Osteoblast (primary cell): Measurements from ENCODE around the gene ZC3HAV1L. TPM values are rescaled to one million over a fixed set of nuclear protein-coding genes. Genes with fewer than 3 reads are reported as not detected.
"Not testable (repeated sequence)": the region's sequence is repeated elsewhere in the genome, so short reads cannot be mapped to it uniquely, and the experiment has no call there.

Source experiments
- DNase-seq: peaks from one replicate; pipeline ENCODE4 v3.0.0; 2011; ENCODE audit warnings: low spot score, mixed read lengths; ENCODE audit not compliant: insufficient read length; ENCODE audit errors: missing footprints
- H2AFZ ChIP-seq: 2 replicates; pipeline ENCODE4 v1.6.0; 2011; ENCODE audit warnings: mild to moderate bottlenecking, low read length
- H3K27ac ChIP-seq: 2 replicates; pipeline ENCODE4 v1.5.1; 2011; ENCODE audit warnings: mild to moderate bottlenecking, low read depth, low read length, moderate library complexity
- H3K27me3 ChIP-seq: 2 replicates; pipeline ENCODE4 v1.6.0; 2012; ENCODE audit warnings: mild to moderate bottlenecking, control low read depth, inconsistent platforms, low read length, moderate library complexity; ENCODE audit not compliant: insufficient read depth
- H3K36me3 ChIP-seq: 2 replicates; pipeline ENCODE4 v1.5.1; 2011; ENCODE audit warnings: mild to moderate bottlenecking, low read length, control low read depth, moderate library complexity; ENCODE audit not compliant: insufficient read depth
- H3K4me1 ChIP-seq: 2 replicates; pipeline ENCODE4 v1.5.1; 2011; ENCODE audit warnings: mild to moderate bottlenecking, low read length, control low read depth, moderate library complexity; ENCODE audit not compliant: insufficient read depth
- H3K4me2 ChIP-seq: 2 replicates; pipeline ENCODE4 v1.6.0; 2011; ENCODE audit warnings: mild to moderate bottlenecking, low read length; ENCODE audit not compliant: insufficient read depth
- H3K4me3 ChIP-seq: fragments of 200-600 bp; sonication (generic); 3 replicates; pipeline ENCODE4 v1.5.1; 2012; ENCODE audit warnings: mild to moderate bottlenecking, low read length, inconsistent platforms; ENCODE audit not compliant: insufficient read depth
- H3K79me2 ChIP-seq: 2 replicates; pipeline ENCODE4 v1.6.0; 2012; ENCODE audit warnings: mild to moderate bottlenecking, low read length, control low read depth, inconsistent platforms; ENCODE audit not compliant: insufficient read depth
- H3K9me3 ChIP-seq: 2 replicates; pipeline ENCODE4 v1.5.1; 2011; ENCODE audit warnings: low read depth, low read length, control low read depth
- H4K20me1 ChIP-seq: 2 replicates; pipeline ENCODE4 v1.6.0; 2012; ENCODE audit warnings: mild to moderate bottlenecking, low read length, control low read depth; ENCODE audit not compliant: insufficient read depth
- total RNA-seq: library from RNA; depleted of rRNA; stranded (reverse); fragments of >200 nt; gene quantifications from 2 replicates; pipeline ENCODE4 v1.2.3, GENCODE V29; 2012
- TF ChIP-seq, protein P1 (sequence below): IDR thresholded peaks from 2 replicates; pipeline ENCODE4 v1.5.1; 2011; ENCODE audit warnings: mild to moderate bottlenecking, low read depth, low read length, moderate library complexity; ENCODE audit errors: extremely low read depth

ZC3HAV1L gene
- total RNA-seq, 1 donor = 17.4 TPM

DNA sequence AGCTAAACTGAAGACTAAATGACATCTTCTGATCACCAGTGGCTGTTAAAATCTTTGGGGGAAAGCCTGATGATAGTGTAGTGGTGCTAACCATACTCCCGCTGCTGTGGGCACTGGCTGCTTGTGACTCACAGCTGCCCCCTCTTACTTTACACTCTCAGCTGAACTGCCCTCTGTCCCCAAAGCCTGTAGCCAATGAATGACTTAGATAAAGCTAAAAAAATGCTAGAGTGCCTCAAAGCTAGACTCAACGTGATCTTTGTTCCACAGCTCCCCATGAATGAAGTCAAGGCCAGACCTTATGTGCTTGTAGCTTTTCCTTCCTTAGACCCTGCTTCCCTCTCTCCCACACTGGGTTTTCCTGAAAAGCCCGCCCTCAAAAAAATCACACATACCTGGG lies 6.5 kb downstream of the ZC3HAV1L start:
- Histone ChIP-seq H2AFZ (no peak overlapping the region), H3K27me3 (no peaks in the 10 kb centered on the region), H3K4me1 (peaks cover 6% of the 10 kb centered on the region), H4K20me1 (no peaks in the 10 kb centered on the region), H3K9me3 (no peaks in the 10 kb centered on the region), H3K36me3 (peaks cover 59% of the 10 kb centered on the region), H3K79me2 (peaks cover 17% of the 10 kb centered on the region), H3K4me2 (no peak overlapping the region), H3K4me3 (no peak overlapping the region), H3K27ac (no peak overlapping the region)
- TF ChIP-seq, protein P1, sequence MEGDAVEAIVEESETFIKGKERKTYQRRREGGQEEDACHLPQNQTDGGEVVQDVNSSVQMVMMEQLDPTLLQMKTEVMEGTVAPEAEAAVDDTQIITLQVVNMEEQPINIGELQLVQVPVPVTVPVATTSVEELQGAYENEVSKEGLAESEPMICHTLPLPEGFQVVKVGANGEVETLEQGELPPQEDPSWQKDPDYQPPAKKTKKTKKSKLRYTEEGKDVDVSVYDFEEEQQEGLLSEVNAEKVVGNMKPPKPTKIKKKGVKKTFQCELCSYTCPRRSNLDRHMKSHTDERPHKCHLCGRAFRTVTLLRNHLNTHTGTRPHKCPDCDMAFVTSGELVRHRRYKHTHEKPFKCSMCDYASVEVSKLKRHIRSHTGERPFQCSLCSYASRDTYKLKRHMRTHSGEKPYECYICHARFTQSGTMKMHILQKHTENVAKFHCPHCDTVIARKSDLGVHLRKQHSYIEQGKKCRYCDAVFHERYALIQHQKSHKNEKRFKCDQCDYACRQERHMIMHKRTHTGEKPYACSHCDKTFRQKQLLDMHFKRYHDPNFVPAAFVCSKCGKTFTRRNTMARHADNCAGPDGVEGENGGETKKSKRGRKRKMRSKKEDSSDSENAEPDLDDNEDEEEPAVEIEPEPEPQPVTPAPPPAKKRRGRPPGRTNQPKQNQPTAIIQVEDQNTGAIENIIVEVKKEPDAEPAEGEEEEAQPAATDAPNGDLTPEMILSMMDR = no peak
- peak; percentile 45 for DNase-seq

DNA sequence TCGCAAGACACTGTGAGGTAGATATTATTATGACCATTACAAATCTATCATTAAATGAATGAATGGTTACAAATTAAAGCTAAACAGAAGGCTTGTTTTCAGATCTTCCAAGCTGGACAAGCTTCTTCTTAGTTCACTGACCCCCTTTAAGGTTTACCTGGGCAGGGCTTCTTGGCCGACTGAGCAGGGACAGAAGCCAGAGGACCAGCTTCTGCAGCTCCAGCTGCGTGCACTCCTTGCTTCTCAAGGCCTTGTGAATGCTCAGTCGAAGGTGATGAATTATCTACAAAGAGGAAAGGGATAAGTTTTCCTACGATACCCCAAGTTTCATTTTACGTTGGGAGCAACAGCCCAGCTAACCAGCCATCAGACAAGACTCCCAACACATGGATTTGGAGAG lies 9.3 kb downstream of the ZC3HAV1L start:
- no peaks in the 10 kb centered on the region for H3K9me3 ChIP-seq
- no peak for DNase-seq
- H3K4me3 ChIP-seq = no peak overlapping the region
- no peaks in the 10 kb centered on the region for H4K20me1 ChIP-seq
- no peaks in the 10 kb centered on the region for H3K79me2 ChIP-seq
- H3K4me1 ChIP-seq = peaks cover 6% of the 10 kb centered on the region
- H3K27me3 ChIP-seq = no peaks in the 10 kb centered on the region
- no peak overlapping the region for H3K27ac ChIP-seq
- H3K4me2 ChIP-seq = no peak overlapping the region
- H2AFZ ChIP-seq = no peak overlapping the region
- TF ChIP-seq, protein P1 = no peak
- peaks cover 47% of the 10 kb centered on the region for H3K36me3 ChIP-seq

DNA sequence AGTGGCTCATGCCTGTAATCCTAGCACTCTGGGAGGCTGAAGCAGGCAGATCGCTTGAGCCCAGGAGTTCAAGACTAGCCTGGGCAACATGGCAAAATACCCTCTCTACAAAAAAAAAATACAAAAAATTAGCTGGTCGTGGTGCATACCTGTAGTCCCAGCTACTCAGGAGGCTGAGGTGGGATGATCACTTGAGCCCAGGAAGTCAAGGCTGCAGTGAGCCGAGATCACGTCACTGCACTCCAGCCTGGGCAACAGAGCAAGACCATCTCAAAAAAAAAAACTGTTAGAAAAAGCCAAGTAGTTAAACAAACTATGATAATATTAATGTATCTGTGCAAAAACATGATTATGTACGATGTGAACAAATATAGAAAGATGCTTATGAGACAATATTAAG lies 10.0 kb downstream of the ZC3HAV1L start:
- not testable (repeated sequence) for H3K9me3 ChIP-seq, H3K4me3 ChIP-seq, H3K4me1 ChIP-seq, H3K79me2 ChIP-seq, H3K27me3 ChIP-seq, H2AFZ ChIP-seq, DNase-seq, H3K27ac ChIP-seq, H3K4me2 ChIP-seq, H4K20me1 ChIP-seq
- peaks cover 47% of the 10 kb centered on the region for H3K36me3 ChIP-seq

DNA sequence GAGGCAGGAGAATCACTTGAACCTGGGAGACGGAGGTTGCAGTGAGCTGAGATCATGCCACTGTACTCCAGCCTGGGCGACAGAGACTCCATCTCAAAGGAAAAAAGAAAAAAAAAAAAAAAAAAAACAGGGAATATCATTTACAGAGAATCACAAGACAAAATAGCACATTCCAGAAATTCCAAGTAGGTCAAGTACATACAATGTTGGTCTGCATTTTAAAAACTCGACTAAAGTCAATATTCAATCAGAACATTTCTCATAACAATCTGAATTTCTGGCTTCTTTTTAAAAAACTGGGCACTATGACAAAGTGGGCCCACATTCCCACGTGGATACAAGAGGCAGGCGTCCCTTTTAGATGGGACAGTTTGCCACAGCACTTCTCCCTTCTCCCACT lies 12.8 kb downstream of the ZC3HAV1L start:
- no peaks in the 10 kb centered on the region for H4K20me1 ChIP-seq
- no peak overlapping the region for H2AFZ ChIP-seq
- H3K4me2 ChIP-seq = no peak overlapping the region
- no peaks in the 10 kb centered on the region for H3K9me3 ChIP-seq
- no peak overlapping the region for H3K4me3 ChIP-seq
- H3K27ac ChIP-seq = no peak overlapping the region
- peaks cover 6% of the 10 kb centered on the region for H3K4me1 ChIP-seq
- no peaks in the 10 kb centered on the region for H3K27me3 ChIP-seq
- TF ChIP-seq, protein P1 = no peak
- peaks cover 38% of the 10 kb centered on the region for H3K36me3 ChIP-seq
- no peaks in the 10 kb centered on the region for H3K79me2 ChIP-seq
- DNase-seq = no peak
